Smooth muscle cell (in vitro differentiated cells): ENCODE results near the gene RUSC2. TPM values are rescaled to one million over a fixed set of nuclear protein-coding genes. Genes with fewer than 3 reads are reported as not detected.

ENCODE experiments used
- DNase-seq: peaks from one replicate; lab custom pipeline; 2025; ENCODE audit not compliant: unreplicated experiment; lab: John Stamatoyannopoulos, UW
- H2AFZ ChIP-seq: fragments of 200-600 bp; sonication (generic); 2 replicates; pipeline ENCODE4 v1.6.0; 2016; ENCODE audit warnings: antibody characterized with exemption, low read depth, mild to moderate bottlenecking
- H3F3A ChIP-seq: fragments of 200-600 bp; sonication (generic); 2 replicates; pipeline ENCODE4 v1.6.0; 2017; ENCODE audit warnings: antibody characterized with exemption, low read depth
- H3K27ac ChIP-seq: fragments of 200-600 bp; sonication (generic); 2 replicates; pipeline ENCODE4 v1.5.1; 2016; ENCODE audit warnings: low read depth, mild to moderate bottlenecking
- H3K27me3 ChIP-seq: fragments of 200-600 bp; sonication (generic); 2 replicates; pipeline ENCODE4 v1.6.1; 2016; ENCODE audit warnings: low read depth, mild to moderate bottlenecking
- H3K36me3 ChIP-seq: fragments of 200-600 bp; sonication (generic); 2 replicates; pipeline ENCODE4 v1.5.1; 2016; ENCODE audit warnings: low read depth
- H3K4me1 ChIP-seq: fragments of 200-600 bp; sonication (generic); 2 replicates; pipeline ENCODE4 v1.5.1; 2016; ENCODE audit warnings: low read depth
- H3K4me2 ChIP-seq: fragments of 200-600 bp; sonication (generic); 2 replicates; pipeline ENCODE4 v1.6.0; 2016; ENCODE audit warnings: mild to moderate bottlenecking
- H3K4me3 ChIP-seq: fragments of 200-600 bp; sonication (generic); 2 replicates; pipeline ENCODE4 v1.5.1; 2016; ENCODE audit warnings: mild to moderate bottlenecking
- H3K79me2 ChIP-seq: fragments of 200-600 bp; sonication (generic); 2 replicates; pipeline ENCODE4 v1.6.0; 2016; ENCODE audit warnings: low read depth, mild to moderate bottlenecking
- H3K9ac ChIP-seq: fragments of 200-600 bp; sonication (generic); 2 replicates; pipeline ENCODE4 v1.6.0; 2016; ENCODE audit warnings: low read depth
- H3K9me3 ChIP-seq: fragments of 200-600 bp; sonication (generic); replicated peaks from 2 replicates; pipeline ENCODE4 v1.5.1; 2016; ENCODE audit warnings: low read depth
- H4K20me1 ChIP-seq: fragments of 200-600 bp; sonication (generic); 2 replicates; pipeline ENCODE4 v1.6.0; 2016; ENCODE audit warnings: low read depth
- CTCF ChIP-seq: fragments of 200-600 bp; sonication (generic); IDR thresholded peaks from 2 replicates; pipeline ENCODE4 v1.5.1; 2017; ENCODE audit warnings: borderline replicate concordance, mild to moderate bottlenecking, antibody characterized with exemption; ENCODE audit not compliant: insufficient read depth, poor library complexity, severe bottlenecking
- WGBS: methylation state at CpG from one replicate; pipeline ENCODE4 v1.1.7; 2016; ENCODE audit warnings: low lambda C conversion rate; 5-methylcytosine and 5-hydroxymethylcytosine counted together
- polyA plus RNA-seq: library from polyadenylated mRNA; unstranded; fragments of >200 nt; fragmentation: Nextera tagmentation; extraction: Ambion mirVana; gene quantifications from 2 replicates; pipeline ENCODE4 v1.2.1, GENCODE V29; 2016
- total RNA-seq: library from RNA; depleted of rRNA; stranded (reverse); fragments of >200 nt; gene quantifications from 2 replicates; pipeline ENCODE4 v1.2.3, GENCODE V29; 2014

Gene RUSC2, protein sequence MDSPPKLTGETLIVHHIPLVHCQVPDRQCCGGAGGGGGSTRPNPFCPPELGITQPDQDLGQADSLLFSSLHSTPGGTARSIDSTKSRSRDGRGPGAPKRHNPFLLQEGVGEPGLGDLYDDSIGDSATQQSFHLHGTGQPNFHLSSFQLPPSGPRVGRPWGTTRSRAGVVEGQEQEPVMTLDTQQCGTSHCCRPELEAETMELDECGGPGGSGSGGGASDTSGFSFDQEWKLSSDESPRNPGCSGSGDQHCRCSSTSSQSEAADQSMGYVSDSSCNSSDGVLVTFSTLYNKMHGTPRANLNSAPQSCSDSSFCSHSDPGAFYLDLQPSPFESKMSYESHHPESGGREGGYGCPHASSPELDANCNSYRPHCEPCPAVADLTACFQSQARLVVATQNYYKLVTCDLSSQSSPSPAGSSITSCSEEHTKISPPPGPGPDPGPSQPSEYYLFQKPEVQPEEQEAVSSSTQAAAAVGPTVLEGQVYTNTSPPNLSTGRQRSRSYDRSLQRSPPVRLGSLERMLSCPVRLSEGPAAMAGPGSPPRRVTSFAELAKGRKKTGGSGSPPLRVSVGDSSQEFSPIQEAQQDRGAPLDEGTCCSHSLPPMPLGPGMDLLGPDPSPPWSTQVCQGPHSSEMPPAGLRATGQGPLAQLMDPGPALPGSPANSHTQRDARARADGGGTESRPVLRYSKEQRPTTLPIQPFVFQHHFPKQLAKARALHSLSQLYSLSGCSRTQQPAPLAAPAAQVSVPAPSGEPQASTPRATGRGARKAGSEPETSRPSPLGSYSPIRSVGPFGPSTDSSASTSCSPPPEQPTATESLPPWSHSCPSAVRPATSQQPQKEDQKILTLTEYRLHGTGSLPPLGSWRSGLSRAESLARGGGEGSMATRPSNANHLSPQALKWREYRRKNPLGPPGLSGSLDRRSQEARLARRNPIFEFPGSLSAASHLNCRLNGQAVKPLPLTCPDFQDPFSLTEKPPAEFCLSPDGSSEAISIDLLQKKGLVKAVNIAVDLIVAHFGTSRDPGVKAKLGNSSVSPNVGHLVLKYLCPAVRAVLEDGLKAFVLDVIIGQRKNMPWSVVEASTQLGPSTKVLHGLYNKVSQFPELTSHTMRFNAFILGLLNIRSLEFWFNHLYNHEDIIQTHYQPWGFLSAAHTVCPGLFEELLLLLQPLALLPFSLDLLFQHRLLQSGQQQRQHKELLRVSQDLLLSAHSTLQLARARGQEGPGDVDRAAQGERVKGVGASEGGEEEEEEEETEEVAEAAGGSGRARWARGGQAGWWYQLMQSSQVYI (N-terminal part only)
- 16.5 and 18.1 TPM in 2 replicates for total RNA-seq
- 21.8 and 29.5 TPM in 2 replicates for polyA plus RNA-seq

DNA sequence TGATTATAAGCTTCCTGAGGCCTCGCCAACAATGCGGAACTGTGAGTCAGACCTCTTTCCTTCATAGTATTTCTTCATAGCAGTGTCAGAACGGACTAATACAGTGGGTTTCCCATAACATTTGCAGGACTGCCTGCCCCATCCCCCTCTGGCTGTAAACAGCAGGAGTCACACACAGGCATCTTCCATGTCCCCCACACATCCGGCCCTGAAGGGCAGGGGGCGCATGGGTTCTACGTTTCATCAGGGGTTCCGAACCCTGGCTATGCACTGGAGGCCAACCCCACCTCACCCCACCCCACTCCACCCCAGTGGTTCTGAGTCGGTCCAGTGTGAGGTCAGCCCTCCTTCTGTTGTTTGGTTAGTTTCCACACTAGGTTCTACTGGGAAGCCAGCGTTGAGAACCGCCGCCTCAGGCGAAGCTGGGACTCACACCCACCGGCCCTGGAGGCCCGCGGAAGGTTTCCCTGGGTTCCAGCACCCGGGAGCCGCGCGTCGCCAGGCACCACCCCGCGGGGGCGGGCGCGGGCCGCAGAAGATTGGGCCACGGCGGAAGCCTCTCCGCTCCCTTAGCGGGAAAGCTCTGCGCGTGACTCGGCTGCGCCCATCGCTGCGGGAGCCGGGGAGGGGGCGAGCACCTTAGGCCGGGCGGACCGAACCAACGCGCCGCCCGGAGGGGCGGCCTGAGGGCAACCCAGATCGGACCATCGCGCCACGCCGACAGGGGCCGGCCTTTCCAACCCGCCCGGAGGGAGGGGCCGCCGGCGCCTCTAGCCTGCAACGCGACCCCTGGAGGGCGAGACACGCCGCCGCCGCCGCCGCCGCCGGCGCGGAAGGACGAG is at the start of gene RUSC2:
Gene RUSC2, plus strand, starts transcription at position 799 of the 842 bp plus-strand sequence. CDS start 56,411 bp downstream, outside the sequence.
- peak within 1 kb of the TSS; percentile 86 for H3K9ac ChIP-seq
- H3K4me3 ChIP-seq = peak within 1 kb of the TSS; percentile 81
- DNase-seq = peak; percentile 72
- H3K9me3 ChIP-seq = no peaks in the 10 kb centered on the region
- H3K4me2 ChIP-seq = peak within 1 kb of the TSS; percentile 95
- under 1% methylated on average over 64 of the region's 71 CpGs for WGBS
- H3F3A ChIP-seq = peaks cover 28% of the 10 kb centered on the region
- H3K27me3 ChIP-seq = no peaks in the 10 kb centered on the region
- H3K4me1 ChIP-seq = no peaks in the 10 kb centered on the region
- H4K20me1 ChIP-seq = peaks cover 38% of the 10 kb centered on the region
- peak; percentile 21 for TF ChIP-seq CTCF
- H3K79me2 ChIP-seq = peaks cover 48% of the 10 kb centered on the region
- H2AFZ ChIP-seq = peak within 1 kb of the TSS; percentile 93
- peak within 1 kb of the TSS; percentile 97 for H3K27ac ChIP-seq
- H3K36me3 ChIP-seq = no peaks in the 10 kb centered on the region

- DNase-seq = no peak
- H3F3A ChIP-seq = no peaks in the 10 kb centered on the region
- H2AFZ ChIP-seq = no peak overlapping the region
- no peak for TF ChIP-seq CTCF
- no peaks in the 10 kb centered on the region for H3K79me2 ChIP-seq
- H3K27me3 ChIP-seq = no peaks in the 10 kb centered on the region
- H3K4me3 ChIP-seq = no peak overlapping the region
- WGBS = 97% methylated on average over 3 of the region's 3 CpGs
- no peak overlapping the region for H3K9ac ChIP-seq
- no peak overlapping the region for H3K4me2 ChIP-seq
- no peaks in the 10 kb centered on the region for H4K20me1 ChIP-seq
- no peak overlapping the region for H3K27ac ChIP-seq
- H3K4me1 ChIP-seq = no peaks in the 10 kb centered on the region
- H3K9me3 ChIP-seq = no peaks in the 10 kb centered on the region
- no peaks in the 10 kb centered on the region for H3K36me3 ChIP-seq
Observed at GRCh38 chr9:35446012-35446411, 43.9 kb upstream of the RUSC2 start.

GRCh38 chr9:35448496-35448895 is 41.4 kb upstream of the RUSC2 start:
- Histone ChIP-seq H4K20me1 (no peaks in the 10 kb centered on the region), H3K36me3 (no peaks in the 10 kb centered on the region), H3K27ac (no peak overlapping the region), H3F3A (no peaks in the 10 kb centered on the region), H3K79me2 (no peaks in the 10 kb centered on the region), H3K27me3 (peaks cover 9% of the 10 kb centered on the region), H2AFZ (no peak overlapping the region), H3K4me2 (no peak overlapping the region), H3K9ac (no peak overlapping the region), H3K9me3 (no peaks in the 10 kb centered on the region), H3K4me1 (no peaks in the 10 kb centered on the region), H3K4me3 (no peak overlapping the region)
- no peak for TF ChIP-seq CTCF
- WGBS = 75% methylated on average over 1 of the region's 1 CpG
- DNase-seq = no peak
